Measurements from ENCODE around the gene MT1G.

MT1G gene

DNA sequence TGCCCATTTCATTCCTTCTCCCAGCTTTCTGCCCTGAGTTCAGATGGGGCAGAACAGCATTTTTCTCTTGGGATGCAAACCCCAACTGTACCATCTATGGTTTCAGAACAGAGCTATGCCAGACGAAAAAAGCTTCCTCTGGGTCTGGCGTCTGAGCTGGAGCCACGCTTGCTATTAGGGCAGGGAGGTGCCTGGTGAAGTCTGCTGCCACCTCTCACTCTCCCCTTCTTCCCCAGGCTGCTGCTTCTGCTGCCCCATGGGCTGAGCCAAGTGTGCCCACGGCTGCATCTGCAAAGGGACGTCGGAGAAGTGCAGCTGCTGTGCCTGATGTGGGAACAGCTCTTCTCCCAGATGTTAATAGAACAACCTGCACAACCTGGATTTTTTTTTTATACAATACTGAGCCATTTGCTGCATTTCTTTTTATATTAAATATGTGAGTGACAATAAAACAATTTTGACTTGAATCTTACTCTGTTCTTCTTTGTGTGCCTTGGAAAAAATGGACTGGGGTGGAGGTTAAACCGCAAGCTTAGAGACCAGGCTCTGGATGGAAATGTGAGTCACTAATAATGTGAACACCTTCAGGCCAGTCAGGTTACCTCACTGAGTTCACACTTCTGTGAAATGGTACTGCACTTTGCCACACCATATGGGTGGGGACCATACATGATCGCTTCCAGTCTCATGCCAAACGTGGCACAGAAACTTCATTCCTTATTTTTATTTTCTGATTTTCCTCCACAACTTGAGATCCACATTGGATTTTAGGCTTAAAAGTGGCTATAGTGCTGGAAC, 31.1 kb downstream of the MT1G start:
- TF ChIP-seq YY1 (IDR thresholded peaks at IDR 0.05; ENCODE audit: low read depth) (no peak), TEAD4 (IDR thresholded peaks at IDR 0.05) (no peak), EP300 (IDR thresholded peaks at IDR 0.05; ENCODE audit: borderline replicate concordance) (no peak), TCF12 (IDR thresholded peaks at IDR 0.05; ENCODE audit: low read depth) (no peak), TAF1 (IDR thresholded peaks at IDR 0.05; ENCODE audit: low read depth) (no peak), CREB1 (IDR thresholded peaks at IDR 0.05; ENCODE audit: low read depth) (no peak), RAD21 (IDR thresholded peaks at IDR 0.05; ENCODE audit: low read depth) (no peak), EGR1 (IDR thresholded peaks at IDR 0.05) (no peak), NFIC (IDR thresholded peaks at IDR 0.05) (no peak), CEBPB (IDR thresholded peaks at IDR 0.05) (no peak)
- TF ChIP-seq, protein P1, sequence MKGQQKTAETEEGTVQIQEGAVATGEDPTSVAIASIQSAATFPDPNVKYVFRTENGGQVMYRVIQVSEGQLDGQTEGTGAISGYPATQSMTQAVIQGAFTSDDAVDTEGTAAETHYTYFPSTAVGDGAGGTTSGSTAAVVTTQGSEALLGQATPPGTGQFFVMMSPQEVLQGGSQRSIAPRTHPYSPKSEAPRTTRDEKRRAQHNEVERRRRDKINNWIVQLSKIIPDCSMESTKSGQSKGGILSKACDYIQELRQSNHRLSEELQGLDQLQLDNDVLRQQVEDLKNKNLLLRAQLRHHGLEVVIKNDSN (IDR thresholded peaks at IDR 0.05): no peak
- TF ChIP-seq, protein P2, sequence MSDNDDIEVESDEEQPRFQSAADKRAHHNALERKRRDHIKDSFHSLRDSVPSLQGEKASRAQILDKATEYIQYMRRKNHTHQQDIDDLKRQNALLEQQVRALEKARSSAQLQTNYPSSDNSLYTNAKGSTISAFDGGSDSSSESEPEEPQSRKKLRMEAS (IDR thresholded peaks at IDR 0.05): no peak

DNA sequence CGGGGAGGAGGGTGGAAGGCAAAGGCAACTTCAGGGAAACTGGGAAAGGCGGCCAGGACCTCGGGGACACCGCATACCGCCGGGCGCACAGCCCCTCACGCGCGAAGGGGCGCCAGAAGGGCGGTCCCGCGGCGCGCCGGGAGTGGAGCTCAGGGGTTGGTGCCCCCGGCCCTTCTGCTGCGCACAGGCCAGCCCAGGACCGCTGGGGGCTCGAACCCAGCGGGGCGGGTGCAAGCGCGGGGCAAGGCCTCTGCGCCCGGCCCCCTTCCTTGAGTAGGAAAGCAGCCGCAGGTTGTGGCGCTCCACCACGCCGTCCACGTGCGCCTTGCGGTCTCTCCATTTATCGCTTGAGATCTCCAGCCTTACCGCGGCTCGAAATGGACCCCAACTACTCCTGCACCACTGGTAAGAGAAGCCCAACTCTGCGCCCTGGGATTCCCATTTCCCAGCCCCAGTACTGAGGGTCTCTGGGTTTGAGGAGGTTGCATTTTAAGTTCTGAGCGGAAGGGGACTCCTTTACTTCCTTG, 32.4 kb downstream of the MT1G start:
- no peak for TF ChIP-seq TCF12 (IDR thresholded peaks at IDR 0.05; ENCODE audit: low read depth)
- TF ChIP-seq NFIC (IDR thresholded peaks at IDR 0.05): no peak
- TF ChIP-seq TAF1 (IDR thresholded peaks at IDR 0.05; ENCODE audit: low read depth): no peak
- no peak for TF ChIP-seq TEAD4 (IDR thresholded peaks at IDR 0.05)
- TF ChIP-seq, protein P1 (IDR thresholded peaks at IDR 0.05): no peak
- no peak for TF ChIP-seq EP300 (IDR thresholded peaks at IDR 0.05; ENCODE audit: borderline replicate concordance)
- TF ChIP-seq YY1 (IDR thresholded peaks at IDR 0.05; ENCODE audit: low read depth): no peak
- no peak for TF ChIP-seq RAD21 (IDR thresholded peaks at IDR 0.05; ENCODE audit: low read depth)
- TF ChIP-seq, protein P2 (IDR thresholded peaks at IDR 0.05): no peak
- TF ChIP-seq CREB1 (IDR thresholded peaks at IDR 0.05; ENCODE audit: low read depth): no peak
- TF ChIP-seq FOXM1 (IDR thresholded peaks at IDR 0.05; ENCODE audit: borderline replicate concordance, low read depth): no peak
- no peak for TF ChIP-seq ZBTB7A (IDR thresholded peaks at IDR 0.05; ENCODE audit: low read depth)

DNA sequence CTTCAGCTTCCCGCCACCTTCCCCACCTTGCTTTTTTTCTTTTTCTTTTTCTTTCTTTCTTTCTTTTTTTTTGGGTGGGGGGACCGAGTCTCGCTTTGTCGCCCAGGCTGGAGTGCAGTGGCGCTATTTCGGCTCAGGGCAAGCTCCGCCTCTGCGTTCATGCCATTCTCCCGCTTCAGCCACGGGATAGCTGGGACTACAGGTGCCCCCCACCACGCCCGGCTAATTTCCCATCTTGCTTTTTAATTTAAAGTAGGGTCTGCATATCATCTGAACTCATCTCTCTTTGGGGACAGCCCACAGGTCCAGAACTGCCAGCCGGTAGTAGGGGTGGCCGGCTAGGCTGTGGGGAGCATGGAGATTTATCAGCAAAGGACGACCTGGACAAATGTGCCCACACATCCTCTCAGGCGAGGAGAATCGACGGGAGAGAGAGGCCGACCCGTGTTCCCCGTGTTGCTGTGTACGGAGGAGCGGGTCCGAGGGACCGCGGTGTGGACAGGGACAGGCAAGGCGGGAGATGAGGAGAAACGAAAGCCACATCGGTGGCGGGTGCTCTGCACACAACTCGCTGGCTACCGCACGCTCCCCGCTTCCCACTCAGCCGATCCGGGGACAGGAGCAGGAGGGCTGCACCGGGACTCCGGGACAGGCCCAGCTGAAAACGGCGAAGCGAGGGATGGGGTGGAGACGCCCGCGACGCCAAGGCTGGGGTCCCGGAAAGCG, 33.0 kb downstream of the MT1G start:
- TF ChIP-seq ZBTB7A (IDR thresholded peaks at IDR 0.05; ENCODE audit: low read depth): no peak
- TF ChIP-seq EP300 (IDR thresholded peaks at IDR 0.05; ENCODE audit: borderline replicate concordance): no peak
- no peak for TF ChIP-seq FOXM1 (IDR thresholded peaks at IDR 0.05; ENCODE audit: borderline replicate concordance, low read depth)
- no peak for TF ChIP-seq YY1 (IDR thresholded peaks at IDR 0.05; ENCODE audit: low read depth)
- no peak for TF ChIP-seq CEBPB (IDR thresholded peaks at IDR 0.05)
- no peak for TF ChIP-seq TEAD4 (IDR thresholded peaks at IDR 0.05)
- no peak for TF ChIP-seq EGR1 (IDR thresholded peaks at IDR 0.05)
- TF ChIP-seq, protein P2 (IDR thresholded peaks at IDR 0.05): no peak
- TF ChIP-seq TAF1 (IDR thresholded peaks at IDR 0.05; ENCODE audit: low read depth): no peak
- TF ChIP-seq NFIC (IDR thresholded peaks at IDR 0.05): no peak
- TF ChIP-seq CREB1 (IDR thresholded peaks at IDR 0.05; ENCODE audit: low read depth): no peak
- TF ChIP-seq TCF12 (IDR thresholded peaks at IDR 0.05; ENCODE audit: low read depth): no peak
- TF ChIP-seq, protein P3, sequence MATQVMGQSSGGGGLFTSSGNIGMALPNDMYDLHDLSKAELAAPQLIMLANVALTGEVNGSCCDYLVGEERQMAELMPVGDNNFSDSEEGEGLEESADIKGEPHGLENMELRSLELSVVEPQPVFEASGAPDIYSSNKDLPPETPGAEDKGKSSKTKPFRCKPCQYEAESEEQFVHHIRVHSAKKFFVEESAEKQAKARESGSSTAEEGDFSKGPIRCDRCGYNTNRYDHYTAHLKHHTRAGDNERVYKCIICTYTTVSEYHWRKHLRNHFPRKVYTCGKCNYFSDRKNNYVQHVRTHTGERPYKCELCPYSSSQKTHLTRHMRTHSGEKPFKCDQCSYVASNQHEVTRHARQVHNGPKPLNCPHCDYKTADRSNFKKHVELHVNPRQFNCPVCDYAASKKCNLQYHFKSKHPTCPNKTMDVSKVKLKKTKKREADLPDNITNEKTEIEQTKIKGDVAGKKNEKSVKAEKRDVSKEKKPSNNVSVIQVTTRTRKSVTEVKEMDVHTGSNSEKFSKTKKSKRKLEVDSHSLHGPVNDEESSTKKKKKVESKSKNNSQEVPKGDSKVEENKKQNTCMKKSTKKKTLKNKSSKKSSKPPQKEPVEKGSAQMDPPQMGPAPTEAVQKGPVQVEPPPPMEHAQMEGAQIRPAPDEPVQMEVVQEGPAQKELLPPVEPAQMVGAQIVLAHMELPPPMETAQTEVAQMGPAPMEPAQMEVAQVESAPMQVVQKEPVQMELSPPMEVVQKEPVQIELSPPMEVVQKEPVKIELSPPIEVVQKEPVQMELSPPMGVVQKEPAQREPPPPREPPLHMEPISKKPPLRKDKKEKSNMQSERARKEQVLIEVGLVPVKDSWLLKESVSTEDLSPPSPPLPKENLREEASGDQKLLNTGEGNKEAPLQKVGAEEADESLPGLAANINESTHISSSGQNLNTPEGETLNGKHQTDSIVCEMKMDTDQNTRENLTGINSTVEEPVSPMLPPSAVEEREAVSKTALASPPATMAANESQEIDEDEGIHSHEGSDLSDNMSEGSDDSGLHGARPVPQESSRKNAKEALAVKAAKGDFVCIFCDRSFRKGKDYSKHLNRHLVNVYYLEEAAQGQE (IDR thresholded peaks at IDR 0.05; ENCODE audit: low read depth): no peak

DNA sequence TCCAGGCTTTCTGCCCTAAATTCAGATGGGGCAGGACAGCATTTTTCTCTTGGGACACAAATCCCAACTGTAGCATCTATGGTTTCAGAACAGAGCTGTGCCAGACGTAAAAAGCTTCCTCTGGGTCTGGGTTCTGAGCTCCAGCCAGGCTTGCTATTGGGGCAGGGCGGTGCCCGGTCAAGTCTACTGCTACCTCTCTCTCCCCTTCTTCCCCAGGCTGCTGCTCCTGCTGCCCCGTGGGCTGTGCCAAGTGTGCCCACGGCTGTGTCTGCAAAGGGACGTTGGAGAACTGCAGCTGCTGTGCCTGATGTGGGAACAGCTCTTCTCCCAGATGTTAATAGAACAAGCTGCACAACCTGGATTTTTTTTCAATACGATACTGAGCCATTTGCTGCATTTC, 34.3 kb downstream of the MT1G start:
- TF ChIP-seq TAF1 (IDR thresholded peaks at IDR 0.05; ENCODE audit: low read depth): no peak
- TF ChIP-seq, protein P1 (IDR thresholded peaks at IDR 0.05): no peak
- TF ChIP-seq RAD21 (IDR thresholded peaks at IDR 0.05; ENCODE audit: low read depth): no peak
- no peak for TF ChIP-seq ZBTB7A (IDR thresholded peaks at IDR 0.05; ENCODE audit: low read depth)
- TF ChIP-seq NFIC (IDR thresholded peaks at IDR 0.05): no peak
- TF ChIP-seq EGR1 (IDR thresholded peaks at IDR 0.05): no peak
- TF ChIP-seq CEBPB (IDR thresholded peaks at IDR 0.05): no peak

DNA sequence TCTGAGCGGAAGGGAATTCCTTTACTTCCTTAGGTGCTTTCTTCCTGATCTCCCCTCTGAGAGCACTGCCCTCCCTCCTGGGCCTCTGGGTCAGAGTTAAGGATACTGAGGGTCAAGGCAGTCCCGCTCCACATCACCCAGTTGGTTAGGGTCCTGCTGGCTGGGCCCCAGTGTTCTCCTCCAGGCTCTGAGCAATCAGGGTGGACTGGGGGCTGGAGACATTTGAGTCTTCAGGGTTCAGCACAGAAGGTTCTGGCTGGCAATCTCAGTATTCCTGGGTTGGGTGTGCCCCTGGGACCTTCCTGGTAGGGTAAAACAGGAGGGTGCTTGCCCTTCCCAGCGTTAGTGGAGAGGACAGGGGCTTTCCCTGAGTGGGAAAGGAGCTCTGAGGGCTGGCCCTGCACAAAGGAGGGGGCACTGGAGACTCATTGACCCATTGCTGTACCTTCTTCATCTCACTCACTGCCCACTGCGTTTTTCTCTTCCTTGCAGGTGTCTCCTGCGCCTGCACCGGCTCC, 35.0 kb downstream of the MT1G start:
- TF ChIP-seq TEAD4 (IDR thresholded peaks at IDR 0.05): no peak
- TF ChIP-seq ZBTB7A (IDR thresholded peaks at IDR 0.05; ENCODE audit: low read depth): no peak
- TF ChIP-seq, protein P1 (IDR thresholded peaks at IDR 0.05): no peak

Measured in Ishikawa (cell line).